Kasumi-1 (cell line): ENCODE data around the gene SAMD13.

ENCODE experiments used
- DNase-seq, 2 experiments: peaks; one replicate each; lab custom pipeline; 2025; lab: John Stamatoyannopoulos, UW

Gene SAMD13

DNA sequence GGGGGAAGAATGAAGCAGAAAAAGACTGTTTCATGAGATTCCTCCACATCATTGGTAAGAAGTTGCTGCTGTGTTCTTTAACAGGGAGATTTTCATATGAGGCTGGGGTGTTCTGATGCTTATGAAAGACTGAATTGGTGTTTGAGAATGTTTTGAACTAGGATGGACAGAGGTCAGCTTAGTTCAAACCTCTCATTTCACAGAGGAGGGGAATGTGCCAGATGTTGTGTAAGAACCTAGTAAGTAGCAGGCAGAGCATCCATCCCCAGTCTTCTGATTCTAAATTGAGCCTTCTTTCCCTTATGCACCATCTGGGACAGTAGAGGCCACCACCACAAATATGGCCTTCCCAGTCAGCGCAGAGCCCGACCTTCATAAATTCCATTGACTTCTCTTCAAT, 43.7 kb downstream of the SAMD13 start:
- DNase-seq, result no peak

DNA sequence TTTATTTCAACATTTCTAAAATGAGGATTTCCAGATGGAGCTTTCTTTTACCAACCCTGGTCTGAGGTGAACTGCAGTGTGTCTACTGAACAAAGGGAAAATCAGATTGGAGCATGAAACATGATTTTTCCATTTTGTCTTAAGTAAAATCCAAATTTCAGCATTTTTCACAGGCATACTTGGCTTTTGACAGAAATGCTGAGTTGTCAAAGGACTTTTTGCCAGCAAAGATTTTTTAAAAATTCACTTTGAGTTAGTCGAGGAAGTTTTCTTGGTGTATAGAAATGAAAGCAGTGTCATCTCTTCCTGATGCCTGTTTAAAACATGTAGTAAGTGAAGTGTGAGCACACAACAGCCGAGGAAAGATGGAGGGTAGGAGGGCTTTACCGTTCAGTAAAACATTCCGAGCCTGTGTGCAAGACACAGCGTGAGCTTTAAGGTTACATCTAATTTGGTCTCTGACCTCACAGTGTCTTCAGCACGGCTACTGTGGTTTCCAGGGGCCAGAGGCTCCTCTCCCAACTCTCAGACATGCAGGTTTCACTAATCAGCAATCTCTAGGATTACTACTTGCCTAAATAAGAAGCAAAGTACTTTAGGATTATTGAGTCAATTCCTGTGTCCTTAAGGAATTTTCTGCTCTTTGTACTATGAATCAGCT, 45.9 kb downstream of the SAMD13 start:
- no peak for DNase-seq

DNA sequence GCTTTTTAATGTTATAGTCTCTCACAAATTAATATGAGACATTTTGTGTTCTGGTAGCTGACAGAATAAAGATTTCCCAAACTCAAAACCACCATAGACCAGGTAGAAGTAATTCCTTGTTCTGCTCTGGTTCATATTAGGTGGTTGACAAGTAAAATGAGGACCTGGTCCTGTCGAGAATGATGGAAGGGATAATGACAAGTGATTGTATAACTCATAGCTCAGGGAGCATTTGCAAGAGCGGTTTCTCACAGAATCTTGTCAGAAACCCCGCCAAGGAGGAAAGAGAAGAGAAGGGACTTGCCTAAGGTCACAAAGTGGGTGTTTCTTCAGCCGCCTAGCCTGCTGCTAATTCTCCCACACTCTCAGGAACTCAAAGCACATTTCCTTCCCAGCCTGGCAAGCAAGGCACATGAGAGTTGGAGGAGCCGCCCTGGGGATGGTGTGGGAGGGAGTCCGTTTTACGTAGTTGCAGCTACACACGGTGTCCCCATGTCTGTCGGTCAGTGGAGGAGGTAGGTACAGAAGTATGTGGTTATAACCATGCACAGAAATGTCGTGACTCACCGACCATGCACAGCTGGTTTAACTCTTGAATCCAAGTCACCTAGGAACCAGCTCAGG, 46.5 kb downstream of the SAMD13 start:
- DNase-seq, result peak in 1 of 2 experiments; percentile 2

DNA sequence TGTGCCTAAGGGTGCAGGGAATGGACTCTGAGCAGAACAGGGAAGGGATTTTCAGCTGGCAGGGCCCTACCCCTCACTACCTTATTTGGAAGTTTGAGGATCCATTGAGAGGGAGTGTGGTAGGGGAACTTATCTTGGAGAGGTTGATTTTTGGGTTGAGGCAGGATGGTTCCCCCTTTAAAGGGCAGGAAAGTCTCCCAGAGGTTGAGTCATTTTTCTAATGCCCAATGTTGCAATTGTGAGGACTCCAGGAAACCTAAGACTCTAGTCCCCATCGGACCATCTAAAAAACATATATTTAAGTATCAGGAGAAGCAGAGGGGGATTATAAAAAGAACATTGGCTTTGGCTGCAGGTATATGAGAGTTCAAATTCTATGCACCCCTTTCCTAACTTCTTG, 47.3 kb downstream of the SAMD13 start:
- no peak for DNase-seq

DNA sequence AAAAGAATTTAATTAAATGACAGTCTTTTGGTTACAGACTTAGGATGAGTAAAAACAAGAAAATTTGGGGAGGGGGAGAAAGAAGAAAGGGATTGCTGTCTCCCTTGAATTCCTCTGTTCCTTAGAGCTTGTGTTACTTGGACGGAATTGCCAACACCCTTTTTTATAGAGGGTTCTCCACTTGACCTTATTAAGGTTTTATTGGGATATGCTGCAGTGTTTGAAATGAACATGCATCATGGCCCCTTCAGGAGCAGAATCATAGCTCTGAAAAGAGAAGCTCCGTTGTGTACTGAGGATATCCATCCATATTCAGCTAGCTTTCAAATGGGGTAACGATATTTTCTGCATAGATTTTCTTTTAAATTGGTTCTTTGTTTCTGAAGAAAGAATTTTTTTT, 48.6 kb downstream of the SAMD13 start:
- no peak for DNase-seq

DNA sequence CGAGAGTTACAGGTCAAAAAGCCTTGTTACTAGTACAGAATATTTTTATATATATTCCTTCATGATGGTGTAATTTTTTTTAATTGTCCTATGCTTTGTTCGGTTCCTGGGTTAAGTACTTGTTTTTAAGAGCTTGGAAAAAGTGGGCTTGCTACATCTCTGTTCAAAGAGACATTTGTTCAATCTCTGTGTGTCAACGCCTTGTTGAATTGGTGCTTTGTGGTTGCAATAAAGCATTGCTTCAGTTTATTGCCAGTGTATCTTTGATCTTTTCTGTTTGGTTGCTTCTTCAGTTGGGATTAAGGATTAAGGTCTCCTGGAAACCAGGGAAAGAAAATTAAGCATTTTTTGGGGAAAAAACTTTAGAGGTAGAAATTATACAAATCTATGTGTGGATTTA, 49.0 kb downstream of the SAMD13 start:
- DNase-seq, result no peak

DNA sequence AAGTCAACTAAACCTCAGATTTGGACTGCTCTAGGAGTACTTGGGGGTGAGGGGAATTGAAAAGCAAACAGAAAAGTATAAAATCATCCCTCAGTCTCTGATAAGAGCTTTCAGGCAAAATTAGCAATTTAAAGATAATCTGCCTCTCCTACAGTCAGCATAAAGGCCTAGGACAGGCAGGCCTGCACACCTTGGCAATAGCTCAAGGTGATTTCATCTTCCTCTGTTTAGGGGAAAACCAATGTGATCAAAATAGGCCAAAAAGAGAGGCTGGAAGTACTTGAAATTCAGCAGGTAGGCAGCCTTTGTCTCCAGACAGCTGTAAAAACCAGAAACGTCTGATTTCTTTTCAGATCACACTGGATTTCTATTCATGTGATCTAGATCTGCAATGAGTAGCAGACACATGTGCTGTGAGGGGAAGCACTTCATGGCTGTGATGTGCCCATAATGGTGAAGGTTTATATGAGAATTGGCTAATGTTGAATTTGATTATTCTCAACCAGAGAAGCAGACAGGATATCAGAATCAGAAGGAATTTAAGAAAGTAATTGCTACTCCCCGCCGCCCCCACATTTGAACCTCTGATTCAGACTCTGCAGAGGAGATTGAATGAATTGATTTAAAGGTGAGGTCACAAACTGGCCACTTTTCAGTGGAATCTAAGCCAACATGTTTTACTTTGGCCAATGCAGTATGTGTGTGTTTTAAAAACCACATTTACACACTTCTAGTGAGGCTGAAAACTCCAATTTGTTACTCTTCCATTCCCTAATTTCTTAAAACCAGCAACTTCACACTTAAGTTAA, 51.0 kb downstream of the SAMD13 start:
- DNase-seq, result no peak

DNA sequence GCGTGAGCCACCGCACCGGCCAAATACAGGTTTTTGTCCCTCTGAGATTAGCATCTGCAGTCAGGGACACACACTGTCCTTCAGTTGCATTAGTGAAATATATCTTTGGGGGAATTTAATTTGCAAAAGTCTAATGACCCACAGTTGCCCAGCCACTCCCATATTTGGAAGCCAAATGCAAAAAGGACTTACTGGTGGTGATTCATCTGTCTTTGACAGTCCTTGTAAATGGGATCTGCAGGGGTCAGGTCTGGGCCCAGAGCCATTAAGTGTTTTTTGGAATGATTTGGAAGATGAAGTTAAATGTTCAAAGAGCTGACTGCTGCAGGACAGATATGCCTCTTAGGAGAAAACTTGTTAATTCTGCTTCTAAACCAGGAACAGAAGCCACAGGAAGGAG, 52.2 kb downstream of the SAMD13 start:
- no peak for DNase-seq

DNA sequence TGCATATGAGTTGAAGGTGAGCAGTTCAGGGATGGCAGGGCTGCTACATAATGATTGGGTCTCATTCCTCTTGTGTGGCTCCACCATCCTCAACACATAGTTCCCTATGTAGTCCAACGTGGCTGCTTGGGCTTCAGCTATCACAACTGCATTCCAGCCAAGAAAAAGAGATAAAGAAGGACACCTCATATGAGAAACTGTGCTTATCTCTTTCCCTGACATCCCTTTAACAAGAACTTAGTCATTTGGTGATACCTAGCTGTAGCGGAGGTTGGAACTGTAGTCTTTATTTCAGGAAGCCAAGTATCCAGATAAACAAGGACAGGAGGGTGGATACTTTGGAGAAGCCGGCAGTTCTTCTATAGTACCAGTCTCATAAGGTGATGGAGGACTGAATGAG, 54.0 kb downstream of the SAMD13 start:
- no peak for DNase-seq

DNA sequence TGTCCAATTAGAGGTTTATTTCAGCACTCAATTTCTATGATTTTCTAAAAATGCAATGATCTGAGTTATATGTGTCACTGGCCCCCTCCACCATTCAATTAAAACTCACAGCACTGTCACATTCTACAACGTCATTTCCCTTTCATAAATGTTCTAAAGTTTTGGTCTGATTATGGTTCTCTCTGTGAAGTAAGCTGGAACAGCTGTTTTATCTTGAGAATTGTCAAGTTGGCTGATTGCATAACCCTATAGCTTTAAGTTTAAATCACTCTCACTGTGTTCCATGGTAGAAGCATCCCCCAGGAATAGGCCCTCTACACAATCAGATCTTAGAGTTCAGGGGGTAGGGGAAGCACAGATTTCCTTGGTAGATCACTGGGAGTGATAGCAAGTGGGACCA, 55.4 kb downstream of the SAMD13 start:
- no peak for DNase-seq

DNA sequence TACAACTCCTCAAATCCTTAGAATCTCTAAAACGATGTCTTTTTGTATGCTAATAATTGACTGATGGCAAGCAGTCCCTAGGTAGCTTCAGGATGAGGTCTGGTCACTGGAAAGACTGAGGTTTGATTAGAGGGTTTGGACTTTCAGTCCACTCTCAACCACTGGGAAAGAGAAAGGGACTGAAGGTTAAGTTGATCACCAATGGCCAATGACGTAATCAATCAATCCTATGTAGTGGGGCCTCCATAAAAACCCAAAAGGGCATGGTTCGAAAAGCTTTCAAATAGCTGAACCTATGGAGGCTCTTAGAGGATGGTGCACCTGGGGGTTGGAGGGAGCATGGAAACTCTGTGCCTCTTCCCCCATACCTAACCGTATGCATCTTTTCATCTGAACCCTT, 57.2 kb downstream of the SAMD13 start:
- no peak for DNase-seq

DNA sequence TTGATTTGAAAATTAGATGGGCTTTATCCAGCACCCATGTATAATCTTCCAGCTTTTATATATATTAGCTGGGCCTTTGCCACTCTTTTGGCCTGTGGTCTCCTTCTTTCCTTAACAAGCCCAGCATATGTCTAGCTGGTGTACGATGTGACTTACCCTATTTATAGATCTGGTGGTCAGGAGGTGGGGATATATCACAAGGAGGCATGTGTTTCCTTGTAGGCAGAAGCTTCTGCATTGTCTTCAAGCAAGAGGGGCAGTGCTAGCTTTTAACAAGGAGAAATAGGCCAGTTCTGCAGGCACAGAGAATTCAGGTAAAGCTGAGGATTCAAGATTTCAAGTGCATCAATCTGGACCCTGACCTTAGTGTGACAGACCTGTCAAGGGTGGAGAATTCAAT, 58.8 kb downstream of the SAMD13 start:
- DNase-seq, result peak; percentile 42 to 52

DNA sequence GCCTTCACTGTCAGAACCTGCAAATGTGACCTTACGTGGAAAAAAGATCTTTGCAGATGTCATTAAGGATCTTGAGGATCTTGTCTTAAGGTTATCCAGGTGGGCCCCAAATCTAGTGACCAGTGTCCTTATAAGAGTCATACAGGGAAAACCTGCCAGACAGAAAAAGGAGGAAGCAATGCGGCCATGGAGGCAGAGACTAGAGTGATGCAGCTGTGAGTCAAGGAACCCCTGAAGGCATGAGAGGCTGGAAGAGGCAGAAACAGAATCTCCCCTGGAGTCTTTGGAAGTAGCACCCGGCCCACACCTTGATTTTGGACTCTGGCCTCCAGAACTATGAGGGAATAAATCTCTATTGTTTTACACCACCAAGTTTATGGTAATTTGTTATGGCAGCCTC, 60.3 kb downstream of the SAMD13 start:
- DNase-seq, result no peak

DNA sequence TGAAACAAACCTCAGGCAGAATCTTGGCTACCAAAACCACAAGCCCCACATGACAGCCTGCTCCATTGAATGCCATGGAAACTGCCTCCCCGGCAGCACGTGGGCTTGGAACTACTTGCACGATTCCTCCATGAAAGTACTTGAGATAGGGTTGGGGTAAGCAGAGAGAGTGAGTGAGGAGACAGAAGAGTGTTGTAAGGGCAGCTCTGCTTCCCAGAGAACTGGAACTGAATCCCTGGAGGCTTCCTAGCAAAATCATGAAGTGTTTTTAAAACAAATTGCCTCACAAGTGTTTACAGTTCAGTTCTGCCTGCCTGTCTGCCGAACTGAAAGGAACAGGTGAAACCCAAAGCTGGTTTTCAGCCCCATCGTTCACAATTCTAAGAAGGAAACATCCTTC, 61.5 kb downstream of the SAMD13 start:
- DNase-seq, result no peak

DNA sequence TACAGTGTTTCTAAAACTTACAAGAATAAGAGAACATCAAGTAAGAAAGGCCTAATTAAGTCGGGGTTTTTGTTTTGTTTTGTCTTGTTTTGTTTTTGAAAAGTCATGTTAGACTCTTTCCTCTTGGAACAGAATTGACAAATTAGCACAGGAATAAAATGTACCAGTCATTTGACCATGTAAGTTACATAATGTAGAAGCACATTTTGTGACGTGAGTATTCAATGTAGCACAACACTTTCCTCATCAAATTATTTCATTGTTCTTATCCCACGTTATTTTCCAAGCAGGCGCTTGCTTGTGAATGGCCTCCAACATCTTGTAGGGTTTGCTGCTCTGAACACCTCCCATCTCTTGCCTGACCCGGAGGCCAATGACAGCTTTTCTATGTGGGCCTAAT, 62.1 kb downstream of the SAMD13 start:
- no peak for DNase-seq

DNA sequence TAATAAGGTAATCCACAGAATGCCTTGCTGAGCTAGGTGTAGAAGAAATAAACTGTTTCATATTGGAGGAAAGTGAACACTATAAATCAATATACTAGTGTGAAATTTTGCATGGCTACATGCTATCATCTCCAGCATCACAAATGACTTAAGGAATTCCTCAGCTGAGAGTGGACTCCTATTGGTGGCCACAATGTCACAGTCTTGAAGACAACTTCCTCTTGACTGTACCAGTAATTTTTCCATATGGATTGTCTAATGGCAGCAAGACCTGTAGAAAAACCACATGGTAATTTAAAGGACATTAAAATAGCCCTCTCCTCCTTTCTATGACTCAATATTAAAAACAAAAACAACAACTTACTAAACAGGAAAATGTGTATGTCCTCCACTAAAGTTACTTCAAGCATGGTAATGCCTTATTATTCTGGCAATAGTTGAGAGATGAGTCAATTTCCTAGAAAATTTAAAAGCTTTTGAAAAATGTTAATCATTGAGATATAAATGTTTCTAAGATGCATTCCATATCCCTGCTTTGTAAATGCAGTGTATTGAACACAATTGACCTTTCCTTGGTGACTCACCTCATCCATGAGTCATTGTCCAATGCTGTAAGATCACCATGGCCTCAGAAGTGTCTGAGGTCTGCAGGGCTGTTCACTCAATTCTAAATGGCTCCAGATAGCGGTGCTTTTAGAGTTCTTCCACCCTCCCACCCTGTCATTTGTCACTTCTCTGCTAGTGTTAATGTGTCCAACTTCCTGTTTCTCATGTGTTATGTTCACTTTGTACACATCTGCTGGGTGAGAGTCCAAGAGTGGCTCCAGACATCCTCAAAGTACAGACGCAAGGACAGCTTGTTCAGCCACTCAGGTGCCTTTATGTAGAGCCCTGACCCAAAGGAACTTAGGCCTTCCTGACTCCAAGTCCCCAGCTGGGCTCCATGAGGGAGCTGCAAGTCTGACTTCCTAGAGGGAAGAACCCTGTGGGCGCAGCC, 64.0 kb downstream of the SAMD13 start:
- peak; percentile 39 to 40 for DNase-seq

DNA sequence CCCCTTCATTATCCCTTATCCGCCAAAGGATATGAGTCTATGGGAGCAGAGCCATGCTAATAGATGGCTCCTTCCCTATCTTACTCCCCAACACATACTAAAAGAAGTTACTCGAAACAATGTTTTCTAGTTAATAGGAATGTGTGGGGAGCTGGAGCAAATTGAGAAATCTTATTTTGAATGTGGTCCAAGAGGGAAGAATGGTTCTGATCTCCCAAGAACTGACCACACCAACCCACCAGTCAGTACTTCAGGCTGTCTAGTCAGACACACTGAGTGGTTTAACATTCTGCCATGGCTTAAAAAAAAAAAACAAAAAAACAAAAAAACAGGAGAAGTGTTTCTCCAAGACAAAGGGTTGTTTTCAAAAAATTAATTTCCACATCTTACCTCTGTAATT, 65.3 kb downstream of the SAMD13 start:
- DNase-seq, result no peak

DNA sequence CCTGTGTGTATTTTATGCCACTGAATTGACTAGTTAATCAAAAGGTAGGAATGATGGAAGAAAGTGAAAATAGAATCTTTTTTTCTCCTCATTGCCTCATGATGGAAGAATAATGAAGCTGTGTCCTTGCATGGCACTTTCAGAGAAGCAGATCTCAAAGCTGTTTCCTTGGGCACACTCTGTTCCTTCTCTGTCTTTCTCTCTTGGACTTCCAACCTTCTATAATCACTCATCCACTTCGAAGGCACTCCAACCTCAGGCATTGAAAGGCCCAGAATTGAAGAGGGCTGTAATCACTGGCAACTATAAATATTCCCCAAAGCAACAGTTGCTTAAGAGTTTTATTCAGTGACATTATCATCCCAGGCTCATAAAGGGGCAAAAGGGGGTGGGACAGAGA, 65.7 kb downstream of the SAMD13 start:
- DNase-seq, result no peak

DNA sequence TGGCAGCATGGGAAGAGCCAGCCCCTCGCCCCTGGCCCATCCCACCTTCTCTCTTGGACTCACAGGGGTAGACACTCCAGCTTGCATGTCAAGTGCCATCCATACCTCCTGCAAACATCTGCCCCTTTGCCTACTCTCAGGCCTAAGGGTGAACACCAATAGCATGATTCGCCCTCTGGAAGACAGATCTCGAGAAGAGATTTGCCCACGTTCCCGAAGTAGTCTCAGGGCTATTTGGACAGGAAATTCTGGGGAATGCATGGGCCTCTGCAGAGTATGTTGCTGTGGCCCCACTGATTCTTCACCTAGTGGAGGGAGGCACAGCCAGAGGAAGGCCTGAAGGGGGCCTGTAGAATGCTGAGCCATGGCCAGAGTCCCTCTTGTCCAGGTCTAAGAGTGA, 66.9 kb downstream of the SAMD13 start:
- no peak for DNase-seq

DNA sequence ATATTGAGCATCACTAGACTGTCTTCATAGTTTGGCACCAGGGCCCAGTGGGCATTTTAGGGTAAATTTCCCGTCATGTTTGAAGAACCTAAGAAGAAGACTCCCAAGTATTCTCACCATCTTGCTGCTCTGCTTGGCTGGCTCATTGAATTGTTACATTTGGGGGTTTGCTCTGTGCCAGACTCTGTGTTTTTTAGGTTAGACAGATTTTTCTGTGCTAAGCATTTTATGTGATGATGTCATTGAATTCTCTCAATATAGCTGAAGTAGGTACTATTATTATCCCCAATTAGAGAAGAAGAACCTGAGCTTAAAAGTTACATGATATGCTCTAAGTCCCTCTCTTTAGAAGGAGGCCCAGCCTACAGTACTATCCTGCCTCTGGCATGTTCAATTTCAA, 68.8 kb downstream of the SAMD13 start:
- DNase-seq, result no peak

DNA sequence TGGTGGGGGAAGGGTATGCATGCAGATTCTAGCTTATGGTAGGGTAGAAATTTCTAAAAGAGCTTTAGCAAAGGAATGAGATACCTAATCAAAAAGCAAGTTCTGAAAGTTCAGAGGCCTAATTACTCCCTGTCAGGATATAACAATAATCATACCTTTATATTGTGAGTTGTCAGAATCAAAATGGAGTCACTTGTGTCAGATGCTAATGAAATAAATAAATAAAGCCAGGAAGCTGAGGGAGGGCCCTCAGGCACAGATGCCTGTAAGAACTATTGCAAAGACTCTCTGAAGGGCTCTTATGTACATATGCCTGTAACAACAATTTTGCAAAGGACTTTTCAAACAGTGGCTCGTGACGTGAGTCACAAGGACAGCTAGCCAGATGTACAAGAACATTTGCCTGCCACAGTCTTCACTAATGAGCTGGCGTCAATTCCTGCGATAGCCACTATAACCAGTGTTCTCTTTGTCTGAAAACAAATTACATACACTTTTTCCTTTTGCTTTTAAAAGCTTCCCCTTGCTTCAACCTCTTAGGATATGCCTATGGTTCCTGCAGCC, 69.4 kb downstream of the SAMD13 start:
- DNase-seq, result no peak
